ENCODE data around the gene SLC39A9.

The SLC39A9 gene

GRCh38 chr14:69398053-69398817 lies at the start of gene SLC39A9, which contains the start of gene ERH:
TSS of gene SLC39A9 (plus strand) at chr14:69398692. CDS start at chr14:69399370, 678 bp downstream.
TSS of gene ERH (minus strand) at chr14:69398299. CDS start at chr14:69398233, 66 bp downstream.
- Histone ChIP-seq H3K27me3 (ENCODE audit: control insufficient read depth in 1 of 2, insufficient read depth in 2 of 2, low read length in 2 of 2) (no peaks in the 10 kb centered on the region), H3K27ac (ENCODE audit: low read depth, low read length) (peak within 1 kb of the TSS; percentile 77), H3K4me3 (ENCODE audit: low read depth in 1 of 2, low read length in 2 of 2) (peak within 1 kb of the TSS; percentile 88 to 98), H3K4me1 (ENCODE audit: control insufficient read depth in 1 of 2, insufficient read depth in 2 of 2, low read length in 2 of 2) (peaks cover 30 to 34% of the 10 kb centered on the region in 2 donors), H3K36me3 (ENCODE audit: control insufficient read depth in 1 of 2, insufficient read depth in 2 of 2, low read length in 2 of 2) (peaks cover 18 to 33% of the 10 kb centered on the region in 2 donors), H3K9ac (ENCODE audit: low read depth in 1 of 2, low read length in 2 of 2) (peak within 1 kb of the TSS; percentile 91 to 93), H3K9me3 (ENCODE audit: control insufficient read depth in 1 of 2, low read length in 2 of 2) (no peaks in the 10 kb centered on the region)

GRCh38 chr14:69349091-69349777 lies 49.3 kb upstream of the SLC39A9 start:
- Histone ChIP-seq H3K9ac (ENCODE audit: low read depth in 1 of 2, low read length in 2 of 2) (no peak overlapping the region), H3K9me3 (ENCODE audit: control insufficient read depth in 1 of 2, low read length in 2 of 2) (no peaks in the 10 kb centered on the region), H3K4me3 (ENCODE audit: low read depth in 1 of 2, low read length in 2 of 2) (no peak overlapping the region), H3K4me1 (ENCODE audit: control insufficient read depth in 1 of 2, insufficient read depth in 2 of 2, low read length in 2 of 2) (peaks cover 6 to 7% of the 10 kb centered on the region in 2 donors), H3K27ac (ENCODE audit: low read depth, low read length) (no peak overlapping the region), H3K36me3 (ENCODE audit: control insufficient read depth in 1 of 2, insufficient read depth in 2 of 2, low read length in 2 of 2) (no peaks in the 10 kb centered on the region), H3K27me3 (ENCODE audit: control insufficient read depth in 1 of 2, insufficient read depth in 2 of 2, low read length in 2 of 2) (peaks cover 0 to 5% of the 10 kb centered on the region in 2 donors)

- H3K9me3 ChIP-seq (ENCODE audit: control insufficient read depth in 1 of 2, low read length in 2 of 2), result no peaks in the 10 kb centered on the region
Measured at GRCh38 chr14:69350892-69351291, 47.6 kb upstream of the SLC39A9 start.

GRCh38 chr14:69351385-69351784 lies 47.1 kb upstream of the SLC39A9 start:
- Histone ChIP-seq H3K4me3 (ENCODE audit: low read depth in 1 of 2, low read length in 2 of 2) (no peak overlapping the region), H3K4me1 (ENCODE audit: control insufficient read depth in 1 of 2, insufficient read depth in 2 of 2, low read length in 2 of 2) (peaks cover 15 to 19% of the 10 kb centered on the region in 2 donors), H3K27me3 (ENCODE audit: control insufficient read depth in 1 of 2, insufficient read depth in 2 of 2, low read length in 2 of 2) (peaks cover 0 to 5% of the 10 kb centered on the region in 2 donors), H3K27ac (ENCODE audit: low read depth, low read length) (no peak overlapping the region), H3K9me3 (ENCODE audit: control insufficient read depth in 1 of 2, low read length in 2 of 2) (no peaks in the 10 kb centered on the region), H3K36me3 (ENCODE audit: control insufficient read depth in 1 of 2, insufficient read depth in 2 of 2, low read length in 2 of 2) (no peaks in the 10 kb centered on the region), H3K9ac (ENCODE audit: low read depth in 1 of 2, low read length in 2 of 2) (no peak overlapping the region)

More at GRCh38 chr14:69350892-69351291, 47.6 kb upstream of the SLC39A9 start:
- Histone ChIP-seq H3K27ac (ENCODE audit: low read depth, low read length) (no peak overlapping the region), H3K4me3 (ENCODE audit: low read depth in 1 of 2, low read length in 2 of 2) (no peak overlapping the region), H3K27me3 (ENCODE audit: control insufficient read depth in 1 of 2, insufficient read depth in 2 of 2, low read length in 2 of 2) (peaks cover 0 to 5% of the 10 kb centered on the region in 2 donors), H3K36me3 (ENCODE audit: control insufficient read depth in 1 of 2, insufficient read depth in 2 of 2, low read length in 2 of 2) (no peaks in the 10 kb centered on the region), H3K9ac (ENCODE audit: low read depth in 1 of 2, low read length in 2 of 2) (no peak overlapping the region), H3K4me1 (ENCODE audit: control insufficient read depth in 1 of 2, insufficient read depth in 2 of 2, low read length in 2 of 2) (peaks cover 15 to 19% of the 10 kb centered on the region in 2 donors)

- H3K4me3 ChIP-seq (ENCODE audit: low read depth in 1 of 2, low read length in 2 of 2), result no peak overlapping the region
- H3K9me3 ChIP-seq (ENCODE audit: control insufficient read depth in 1 of 2, low read length in 2 of 2), result no peaks in the 10 kb centered on the region
- peaks cover 0 to 5% of the 10 kb centered on the region in 2 donors for H3K27me3 ChIP-seq (ENCODE audit: control insufficient read depth in 1 of 2, insufficient read depth in 2 of 2, low read length in 2 of 2)
- H3K36me3 ChIP-seq (ENCODE audit: control insufficient read depth in 1 of 2, insufficient read depth in 2 of 2, low read length in 2 of 2), result no peaks in the 10 kb centered on the region
- no peak overlapping the region for H3K27ac ChIP-seq (ENCODE audit: low read depth, low read length)
- peaks cover 15 to 19% of the 10 kb centered on the region in 2 donors for H3K4me1 ChIP-seq (ENCODE audit: control insufficient read depth in 1 of 2, insufficient read depth in 2 of 2, low read length in 2 of 2)
- no peak overlapping the region for H3K9ac ChIP-seq (ENCODE audit: low read depth in 1 of 2, low read length in 2 of 2)
Measured at GRCh38 chr14:69351911-69352310, 46.6 kb upstream of the SLC39A9 start.

GRCh38 chr14:69353168-69353567 lies 45.3 kb upstream of the SLC39A9 start:
- H3K27ac ChIP-seq (ENCODE audit: low read depth, low read length), result no peak overlapping the region
- H3K9ac ChIP-seq (ENCODE audit: low read depth in 1 of 2, low read length in 2 of 2), result no peak overlapping the region
- no peak overlapping the region for H3K4me3 ChIP-seq (ENCODE audit: low read depth in 1 of 2, low read length in 2 of 2)
- no peaks in the 10 kb centered on the region for H3K36me3 ChIP-seq (ENCODE audit: control insufficient read depth in 1 of 2, insufficient read depth in 2 of 2, low read length in 2 of 2)
- H3K4me1 ChIP-seq (ENCODE audit: control insufficient read depth in 1 of 2, insufficient read depth in 2 of 2, low read length in 2 of 2), result peaks cover 15 to 19% of the 10 kb centered on the region in 2 donors
- H3K27me3 ChIP-seq (ENCODE audit: control insufficient read depth in 1 of 2, insufficient read depth in 2 of 2, low read length in 2 of 2), result no peaks in the 10 kb centered on the region
- no peaks in the 10 kb centered on the region for H3K9me3 ChIP-seq (ENCODE audit: control insufficient read depth in 1 of 2, low read length in 2 of 2)

- Histone ChIP-seq H3K4me3 (ENCODE audit: low read depth in 1 of 2, low read length in 2 of 2) (peak overlapping the region; percentile 15 to 46), H3K9me3 (ENCODE audit: control insufficient read depth in 1 of 2, low read length in 2 of 2) (no peaks in the 10 kb centered on the region), H3K27me3 (ENCODE audit: control insufficient read depth in 1 of 2, insufficient read depth in 2 of 2, low read length in 2 of 2) (no peaks in the 10 kb centered on the region), H3K9ac (ENCODE audit: low read depth in 1 of 2, low read length in 2 of 2) (peak overlapping the region; percentile 33 to 39), H3K4me1 (ENCODE audit: control insufficient read depth in 1 of 2, insufficient read depth in 2 of 2, low read length in 2 of 2) (peaks cover 15 to 19% of the 10 kb centered on the region in 2 donors), H3K36me3 (ENCODE audit: control insufficient read depth in 1 of 2, insufficient read depth in 2 of 2, low read length in 2 of 2) (no peaks in the 10 kb centered on the region), H3K27ac (ENCODE audit: low read depth, low read length) (no peak overlapping the region)
Measured at GRCh38 chr14:69354383-69355153, 43.9 kb upstream of the SLC39A9 start.

GRCh38 chr14:69355154-69355597 lies 43.3 kb upstream of the SLC39A9 start:
- Histone ChIP-seq H3K4me3 (ENCODE audit: low read depth in 1 of 2, low read length in 2 of 2) (no peak overlapping the region), H3K9me3 (ENCODE audit: control insufficient read depth in 1 of 2, low read length in 2 of 2) (no peaks in the 10 kb centered on the region), H3K36me3 (ENCODE audit: control insufficient read depth in 1 of 2, insufficient read depth in 2 of 2, low read length in 2 of 2) (no peaks in the 10 kb centered on the region), H3K27me3 (ENCODE audit: control insufficient read depth in 1 of 2, insufficient read depth in 2 of 2, low read length in 2 of 2) (no peaks in the 10 kb centered on the region), H3K9ac (ENCODE audit: low read depth in 1 of 2, low read length in 2 of 2) (no peak overlapping the region), H3K27ac (ENCODE audit: low read depth, low read length) (no peak overlapping the region), H3K4me1 (ENCODE audit: control insufficient read depth in 1 of 2, insufficient read depth in 2 of 2, low read length in 2 of 2) (peaks cover 15 to 19% of the 10 kb centered on the region in 2 donors)

GRCh38 chr14:69355607-69356281 lies 42.7 kb upstream of the SLC39A9 start:
- H3K4me1 ChIP-seq (ENCODE audit: control insufficient read depth in 1 of 2, insufficient read depth in 2 of 2, low read length in 2 of 2), result peaks cover 15 to 19% of the 10 kb centered on the region in 2 donors
- H3K4me3 ChIP-seq (ENCODE audit: low read depth in 1 of 2, low read length in 2 of 2), result no peak overlapping the region
- H3K36me3 ChIP-seq (ENCODE audit: control insufficient read depth in 1 of 2, insufficient read depth in 2 of 2, low read length in 2 of 2), result no peaks in the 10 kb centered on the region
- H3K27me3 ChIP-seq (ENCODE audit: control insufficient read depth in 1 of 2, insufficient read depth in 2 of 2, low read length in 2 of 2), result no peaks in the 10 kb centered on the region
- no peaks in the 10 kb centered on the region for H3K9me3 ChIP-seq (ENCODE audit: control insufficient read depth in 1 of 2, low read length in 2 of 2)
- no peak overlapping the region for H3K27ac ChIP-seq (ENCODE audit: low read depth, low read length)
- no peak overlapping the region for H3K9ac ChIP-seq (ENCODE audit: low read depth in 1 of 2, low read length in 2 of 2)
